Sigmoid colon (tissue), 7 donors: ENCODE measurements around the gene DSCAML1. TPM values are rescaled to one million over a fixed set of nuclear protein-coding genes. Genes with fewer than 3 reads are reported as not detected.
A peak's percentile ranks its signal among the peaks of the same experiment; 100 is the strongest.

Experiments
- DNase-seq: peaks from one replicate; pipeline ENCODE4 v3.0.0-alpha.2; 2019
- H3K27ac ChIP-seq, 4 donors: fragments of 200-600 bp; sonication (generic); one replicate each; pipeline ENCODE4 v1.5.1; 2016 to 2019; ENCODE audit warnings: mild to moderate bottlenecking in 1 of 4
- H3K27me3 ChIP-seq, 3 donors: fragments of 200-600 bp; sonication (generic); one replicate each; pipeline ENCODE4 v1.5.1; 2019; ENCODE audit warnings: mild to moderate bottlenecking in 1 of 3
- H3K36me3 ChIP-seq, 4 donors: fragments of 200-600 bp; sonication (generic); one replicate each; pipeline ENCODE4 v1.5.1; 2016 to 2019
- H3K4me1 ChIP-seq, 4 donors: fragments of 200-600 bp; sonication (generic); one replicate each; pipeline ENCODE4 v1.5.1; 2017 to 2019
- H3K4me3 ChIP-seq, 4 donors: fragments of 200-600 bp; sonication (generic); one replicate each; pipeline ENCODE4 v1.5.1; 2017 to 2019; ENCODE audit warnings: mild to moderate bottlenecking in 2 of 4, moderate library complexity in 1 of 4
- H3K9me3 ChIP-seq, 4 donors: fragments of 200-600 bp in 3 of 4; sonication (generic) in 3 of 4; one replicate each; pipeline versions ENCODE4 v1.5.1 to v1.6.1; 2013 to 2019
- CTCF ChIP-seq, 4 experiments: fragments of 450-650 bp in 3 of 4; fragments of 200-600 bp in 1 of 4; IDR thresholded peaks; one replicate each; pipeline ENCODE4 v1.5.1; 2016 to 2019; ENCODE audit warnings: antibody characterized with exemption in 4 of 4, mild to moderate bottlenecking in 3 of 4, moderate library complexity in 2 of 4
- EP300 ChIP-seq, 4 donors: sonication (generic); formaldehyde crosslinking; IDR thresholded peaks; one replicate each; pipeline ENCODE4 v1.6.1; 2017; ENCODE audit warnings: antibody characterized with exemption in 4 of 4
- POLR2A ChIP-seq, 2 donors: fragments of 450-650 bp; IDR thresholded peaks; one replicate each; pipeline ENCODE4 v1.6.1; 2016; ENCODE audit warnings: antibody characterized with exemption in 2 of 2, mild to moderate bottlenecking in 2 of 2, moderate library complexity in 2 of 2
- POLR2AphosphoS5 ChIP-seq, 4 donors: sonication (generic); formaldehyde crosslinking; IDR thresholded peaks; one replicate each; pipeline ENCODE4 v1.6.1; 2017; ENCODE audit warnings: antibody characterized with exemption in 4 of 4
- WGBS, 2 donors: extraction: QIAGEN DNeasy Blood & Tissue Kit; methylation state at CpG; one replicate each; pipeline ENCODE4 v1.1.7; 2013; 5-methylcytosine and 5-hydroxymethylcytosine counted together
- intact Hi-C: fragments of 100-400 bp; cut with DNase I; formaldehyde crosslinking; loops from one replicate; pipeline ENCODE4 v1.15.1; 2023
- polyA plus RNA-seq, 3 donors: library from polyadenylated mRNA; stranded (reverse); fragments of 200-250 nt; gene quantifications; one replicate each; pipeline ENCODE4 v1.2.3, GENCODE V29; 2013
- total RNA-seq, 4 donors: library from RNA; depleted of rRNA; stranded (reverse); fragments of >200 nt; gene quantifications; one replicate each; pipeline ENCODE4 v1.1.0, GENCODE V29; 2016
- donor health status: healthy with polysubstance abuse.
- donor health status: Bipolar disorder and iron deficiency.
- donor health status: healthy.

The DSCAML1 gene
- total and polyA plus RNA-seq, 7 donors, result under 0.01 to 7.5 (median 1.2) TPM

DNA sequence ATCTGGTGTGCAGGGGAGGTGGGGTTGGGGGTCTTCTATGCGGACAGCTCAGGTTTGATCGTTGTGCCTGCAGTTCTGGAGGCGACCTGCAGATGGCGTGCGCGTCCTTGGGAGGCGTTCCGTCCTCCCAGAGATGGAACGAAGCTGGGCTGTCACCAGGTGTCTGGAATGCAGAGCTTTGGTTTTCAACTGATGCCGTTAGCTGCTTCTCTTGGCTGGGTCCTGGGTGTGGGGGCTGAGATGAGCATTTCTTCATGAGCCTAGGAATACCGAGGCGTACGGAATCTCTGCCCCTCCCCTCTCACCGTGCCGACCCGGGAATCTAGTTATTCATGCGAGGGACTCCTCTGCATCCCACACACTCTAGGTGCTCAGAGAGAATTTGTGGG is 370.7 kb downstream of the DSCAML1 start:
- peaks cover 0 to 7% (median 5%) of the 10 kb centered on the region in 4 donors for H3K4me1 ChIP-seq
- no peaks in the 10 kb centered on the region for H3K9me3 ChIP-seq
- H3K4me3 ChIP-seq, result no peak overlapping the region
- no peak for TF ChIP-seq EP300 (IDR thresholded peaks at IDR 0.05)
- TF ChIP-seq CTCF (IDR thresholded peaks at IDR 0.05), result peak; percentile 84 to 98 (median 94)
- peak in 1 of 4 donors; percentile 14 for TF ChIP-seq POLR2AphosphoS5 (IDR thresholded peaks at IDR 0.05)
- H3K36me3 ChIP-seq, result peaks cover 0 to 13% (median 0%) of the 10 kb centered on the region in 4 donors
- peak; percentile 82 for DNase-seq
- no peak overlapping the region for H3K27ac ChIP-seq
- intact Hi-C loops, result loop anchor here (1.0 to 5.0 kb wide), 3 partner anchors 391 to 626 kb away; no protein-coding TSS in a partner anchor
- no peaks in the 10 kb centered on the region for H3K27me3 ChIP-seq
- WGBS, 2 donors, result 5 to 10% methylated on average over 17 of the region's 17 CpGs

DNA sequence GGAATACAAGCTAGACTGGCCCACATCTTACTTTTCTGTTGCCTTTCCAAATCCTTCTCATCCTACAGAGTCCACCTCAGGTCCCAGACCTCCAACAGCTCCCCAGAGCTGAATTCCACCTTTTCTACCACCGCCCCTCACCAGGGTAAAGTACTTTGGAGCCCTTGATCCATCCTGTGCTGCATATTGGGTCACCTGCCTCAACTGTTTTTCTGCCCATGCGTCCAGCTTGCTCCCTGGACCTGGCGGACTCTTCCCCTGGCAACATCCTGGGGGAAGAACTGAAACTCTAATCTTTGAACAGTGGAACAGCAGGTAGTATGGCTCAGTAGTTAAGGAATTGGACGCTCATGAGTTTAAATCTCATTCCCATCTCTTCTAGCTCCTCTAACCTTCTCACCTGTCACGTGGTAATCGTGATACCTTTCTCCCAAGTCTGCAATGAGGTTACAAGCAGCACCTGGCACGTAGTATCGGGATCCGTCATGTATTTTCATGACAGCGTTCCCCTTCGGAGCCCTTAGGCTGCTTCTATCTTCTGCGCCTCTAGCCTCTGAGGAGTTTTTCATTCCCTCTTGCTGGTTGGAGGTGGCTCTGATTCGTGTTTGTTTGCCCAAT is 371.2 kb downstream of the DSCAML1 start:
- Histone ChIP-seq H3K9me3 (no peaks in the 10 kb centered on the region), H3K36me3 (peaks cover 0 to 8% (median 0%) of the 10 kb centered on the region in 4 donors), H3K27ac (no peak overlapping the region), H3K27me3 (no peaks in the 10 kb centered on the region), H3K4me1 (peaks cover 0 to 7% (median 5%) of the 10 kb centered on the region in 4 donors), H3K4me3 (no peak overlapping the region)
- TF ChIP-seq POLR2A (IDR thresholded peaks at IDR 0.05), result no peak
- TF ChIP-seq POLR2AphosphoS5 (IDR thresholded peaks at IDR 0.05), result no peak
- no peak for TF ChIP-seq EP300 (IDR thresholded peaks at IDR 0.05)
- TF ChIP-seq CTCF (IDR thresholded peaks at IDR 0.05), result no peak
- WGBS, 2 donors, result 60 to 61% methylated on average over 13 of the region's 13 CpGs
- intact Hi-C loops, result loop anchor here (1.0 to 5.0 kb wide), 3 partner anchors 392 to 627 kb away; no protein-coding TSS in a partner anchor
- no peak for DNase-seq

GRCh38 chr11:117424781-117425180 is 372.2 kb downstream of the DSCAML1 start:
- no peak overlapping the region for H3K27ac ChIP-seq
- peaks cover 0 to 7% (median 5%) of the 10 kb centered on the region in 4 donors for H3K4me1 ChIP-seq
- H3K36me3 ChIP-seq, result no peaks in the 10 kb centered on the region
- no peaks in the 10 kb centered on the region for H3K9me3 ChIP-seq
- intact Hi-C loops, result loop anchor here (5.0 kb wide), 2 partner anchors 523 to 628 kb away; no protein-coding TSS in a partner anchor
- peak; percentile 33 for DNase-seq
- H3K4me3 ChIP-seq, result no peak overlapping the region
- H3K27me3 ChIP-seq, result no peaks in the 10 kb centered on the region
- TF ChIP-seq CTCF (IDR thresholded peaks at IDR 0.05), result no peak
- no peak for TF ChIP-seq POLR2A (IDR thresholded peaks at IDR 0.05)
- no peak for TF ChIP-seq EP300 (IDR thresholded peaks at IDR 0.05)
- no peak for TF ChIP-seq POLR2AphosphoS5 (IDR thresholded peaks at IDR 0.05)
- WGBS, 2 donors, result 71 to 78% methylated on average over 4 of the region's 4 CpGs

- Histone ChIP-seq H3K36me3 (no peaks in the 10 kb centered on the region), H3K4me3 (no peak overlapping the region), H3K9me3 (no peaks in the 10 kb centered on the region), H3K27ac (no peak overlapping the region), H3K4me1 (peaks cover 0 to 7% (median 5%) of the 10 kb centered on the region in 4 donors), H3K27me3 (no peaks in the 10 kb centered on the region)
- TF ChIP-seq POLR2A (IDR thresholded peaks at IDR 0.05), result no peak
- no peak for TF ChIP-seq EP300 (IDR thresholded peaks at IDR 0.05)
- TF ChIP-seq CTCF (IDR thresholded peaks at IDR 0.05), result no peak
- 87 to 91% methylated on average over 14 of the region's 14 CpGs for WGBS, 2 donors
- DNase-seq, result peak; percentile 25
- intact Hi-C loops, result no loop called here
Measured at GRCh38 chr11:117423046-117423575, 373.9 kb downstream of the DSCAML1 start.
